GM21367 (cell line): ENCODE measurements around the gene TCF20.

Source experiments
- ATAC-seq: cut with Tn5 transposase; IDR thresholded peaks from one replicate; pipeline ENCODE4 v1.9.1; 2021; ENCODE audit not compliant: unreplicated experiment

TCF20 gene

GRCh38 chr22:42282252-42282942 is 11.9 kb upstream of the TCF20 start:
- ATAC-seq, result no peak

GRCh38 chr22:42281706-42282251 is 11.3 kb upstream of the TCF20 start:
- ATAC-seq, result no peak

- no peak for ATAC-seq
These were observed 10.8 kb upstream of the TCF20 start for GRCh38 chr22:42281284-42281683.

- no peak for ATAC-seq
These were observed 10.4 kb upstream of the TCF20 start for GRCh38 chr22:42280836-42281235.

- ATAC-seq, result no peak
These were observed 9.7 kb upstream of the TCF20 start for GRCh38 chr22:42280140-42280539.

- no peak for ATAC-seq
These were observed 9.1 kb upstream of the TCF20 start for GRCh38 chr22:42279425-42280020.

GRCh38 chr22:42277988-42278776 is 7.7 kb upstream of the TCF20 start:
- ATAC-seq, result no peak

GRCh38 chr22:42277232-42277753 is 6.8 kb upstream of the TCF20 start:
- ATAC-seq, result no peak

GRCh38 chr22:42275970-42276369 is 5.5 kb upstream of the TCF20 start:
- no peak for ATAC-seq

- ATAC-seq, result no peak
These were observed 4.7 kb upstream of the TCF20 start for GRCh38 chr22:42275176-42275575.

GRCh38 chr22:42273855-42274451 is 3.5 kb upstream of the TCF20 start:
- no peak for ATAC-seq

- no peak for ATAC-seq
These were observed 2.1 kb upstream of the TCF20 start for GRCh38 chr22:42272431-42272999.

GRCh38 chr22:42271906-42272305 is 1.5 kb upstream of the TCF20 start:
- no peak for ATAC-seq

GRCh38 chr22:42271191-42271813 is 849 bp upstream of the TCF20 start:
- no peak for ATAC-seq

- ATAC-seq, result no peak
These were observed 310 bp downstream of the TCF20 start for GRCh38 chr22:42270176-42270509.

- peak; percentile 36 for ATAC-seq
These were observed 849 bp downstream of the TCF20 start for GRCh38 chr22:42269432-42270175.

GRCh38 chr22:42268852-42269410 is 1.5 kb downstream of the TCF20 start:
- ATAC-seq, result no peak

- no peak for ATAC-seq
These were observed 5.1 kb downstream of the TCF20 start for GRCh38 chr22:42265321-42265720.

- ATAC-seq, result no peak
These were observed 6.5 kb downstream of the TCF20 start for GRCh38 chr22:42263944-42264343.
